Psoas muscle (tissue), 8 donors: ENCODE measurements around the gene DLX4. TPM values are rescaled to one million over a fixed set of nuclear protein-coding genes. Genes with fewer than 3 reads are reported as not detected.

ENCODE experiments used
- ATAC-seq, 4 donors: fragments of 200-7000 bp; cut with Tn5 transposase; one replicate each; pipeline ENCODE4 v1.9.1; 2020; ENCODE audit warnings: moderate library complexity in 3 of 4, mild to moderate bottlenecking in 2 of 4
- DNase-seq, 2 donors: peaks; one replicate each; pipeline ENCODE4 v3.0.0-alpha.2; 2020
- H3K27ac ChIP-seq: fragments of 200-600 bp; one replicate; pipeline ENCODE4 v1.8.0; 2022
- H3K27me3 ChIP-seq, 3 donors: fragments of 200-600 bp in 1 of 3; one replicate each; pipeline versions ENCODE4 v1.6.1 to v1.8.0; 2013 to 2022; ENCODE audit warnings: low read length in 2 of 3, mild to moderate bottlenecking in 2 of 3, moderate library complexity in 1 of 3; ENCODE audit not compliant: insufficient read depth in 3 of 3
- H3K36me3 ChIP-seq, 2 donors: fragments of 200-600 bp in 1 of 2; one replicate each; pipeline versions ENCODE4 v1.6.1 to v1.8.0; 2013 to 2022; ENCODE audit warnings: low read depth in 1 of 2, mild to moderate bottlenecking in 1 of 2, moderate library complexity in 1 of 2; ENCODE audit not compliant: insufficient read depth in 1 of 2
- H3K4me1 ChIP-seq: fragments of 200-600 bp; one replicate; pipeline ENCODE4 v1.8.0; 2022
- H3K4me3 ChIP-seq: fragments of 200-600 bp; one replicate; pipeline ENCODE4 v1.8.0; 2022; ENCODE audit warnings: mild to moderate bottlenecking
- H3K9me3 ChIP-seq: fragments of 200-600 bp; one replicate; pipeline ENCODE4 v1.8.0; 2022
- WGBS, 3 donors: extraction: QIAGEN DNeasy Blood & Tissue Kit; methylation state at CpG; one replicate each; pipeline versions ENCODE4 v1.1.6 to v1.1.7; 2013; 5-methylcytosine and 5-hydroxymethylcytosine counted together
- intact Hi-C, 2 donors: fragments of 100-400 bp; cut with DNase I; formaldehyde crosslinking; loops; one replicate each; pipeline versions ENCODE4 v1.11.0 to v1.14.2; 2022
- polyA plus RNA-seq, 3 donors: library from polyadenylated mRNA; stranded (reverse); fragments of 200-250 nt; gene quantifications; one replicate each; pipeline ENCODE4 v1.2.3, GENCODE V29; 2013
- total RNA-seq, 4 donors: library from RNA; stranded (reverse); fragmentation: NEBNext Ultra II Directional in 2 of 4; extraction: Animal tissue kit (Norgen Biotek cat#: 25700) in 2 of 4; gene quantifications; one replicate each; pipeline versions ENCODE4 v1.2.1 to v1.2.4, GENCODE V29; 2021 to 2023
- TF ChIP-seq, protein P1 (sequence below): fragments of 200-600 bp; IDR thresholded peaks from one replicate; pipeline ENCODE4 v1.8.0; 2022; ENCODE audit warnings: antibody characterized with exemption
- donor health status: healthy with polysubstance abuse.
- donor health status: DM: no; HTN: no; CAD: no; lungs with moderate emphysema.
- donor health status: Bipolar disorder and iron deficiency.
- donor health status: healthy.
- donor health status: DM: yes; HTN: yes; CAD: no.
- donor health status: DM: no; HTN: no; CAD: no.
- donor health status: DM: no; HTN: no; CAD: no.
- donor health status: DM: yes; HTN: yes; CAD: no.

The DLX4 gene
- total and polyA plus RNA-seq, 7 donors = not detected

DNA sequence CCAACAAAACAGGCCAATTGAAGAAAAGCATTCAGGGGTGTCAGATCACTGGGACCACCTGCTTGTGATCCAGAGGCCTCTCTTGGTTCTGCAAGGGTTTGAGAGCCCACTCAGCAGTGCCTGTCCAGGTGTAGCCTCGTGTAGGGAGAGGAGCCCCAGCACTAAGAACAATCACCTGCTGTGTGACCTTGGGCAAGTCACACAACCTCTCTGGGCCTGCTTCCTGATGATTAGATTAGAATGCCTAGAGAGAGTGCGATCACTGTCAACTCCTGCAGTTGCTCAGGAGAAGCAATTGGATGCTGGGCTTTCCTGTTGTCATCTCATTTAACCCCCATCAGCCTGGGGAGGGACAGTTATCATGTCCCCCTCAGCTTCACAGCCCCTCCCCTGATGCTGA lies 15.8 kb downstream of the DLX4 start:
- no peaks in the 10 kb centered on the region for H3K4me1 ChIP-seq
- peaks cover 0 to 44% (median 17%) of the 10 kb centered on the region in 3 donors for H3K27me3 ChIP-seq
- 48 to 50% (median 50%) methylated on average over 2 of the region's 2 CpGs for WGBS, 3 donors
- ATAC-seq = no peak
- H3K9me3 ChIP-seq = no peaks in the 10 kb centered on the region
- H3K36me3 ChIP-seq = no peaks in the 10 kb centered on the region
- H3K4me3 ChIP-seq = no peak overlapping the region
- DNase-seq = no peak
- H3K27ac ChIP-seq = no peak overlapping the region
- intact Hi-C loops = no loop called here
- TF ChIP-seq, protein P1, sequence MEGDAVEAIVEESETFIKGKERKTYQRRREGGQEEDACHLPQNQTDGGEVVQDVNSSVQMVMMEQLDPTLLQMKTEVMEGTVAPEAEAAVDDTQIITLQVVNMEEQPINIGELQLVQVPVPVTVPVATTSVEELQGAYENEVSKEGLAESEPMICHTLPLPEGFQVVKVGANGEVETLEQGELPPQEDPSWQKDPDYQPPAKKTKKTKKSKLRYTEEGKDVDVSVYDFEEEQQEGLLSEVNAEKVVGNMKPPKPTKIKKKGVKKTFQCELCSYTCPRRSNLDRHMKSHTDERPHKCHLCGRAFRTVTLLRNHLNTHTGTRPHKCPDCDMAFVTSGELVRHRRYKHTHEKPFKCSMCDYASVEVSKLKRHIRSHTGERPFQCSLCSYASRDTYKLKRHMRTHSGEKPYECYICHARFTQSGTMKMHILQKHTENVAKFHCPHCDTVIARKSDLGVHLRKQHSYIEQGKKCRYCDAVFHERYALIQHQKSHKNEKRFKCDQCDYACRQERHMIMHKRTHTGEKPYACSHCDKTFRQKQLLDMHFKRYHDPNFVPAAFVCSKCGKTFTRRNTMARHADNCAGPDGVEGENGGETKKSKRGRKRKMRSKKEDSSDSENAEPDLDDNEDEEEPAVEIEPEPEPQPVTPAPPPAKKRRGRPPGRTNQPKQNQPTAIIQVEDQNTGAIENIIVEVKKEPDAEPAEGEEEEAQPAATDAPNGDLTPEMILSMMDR = no peak

DNA sequence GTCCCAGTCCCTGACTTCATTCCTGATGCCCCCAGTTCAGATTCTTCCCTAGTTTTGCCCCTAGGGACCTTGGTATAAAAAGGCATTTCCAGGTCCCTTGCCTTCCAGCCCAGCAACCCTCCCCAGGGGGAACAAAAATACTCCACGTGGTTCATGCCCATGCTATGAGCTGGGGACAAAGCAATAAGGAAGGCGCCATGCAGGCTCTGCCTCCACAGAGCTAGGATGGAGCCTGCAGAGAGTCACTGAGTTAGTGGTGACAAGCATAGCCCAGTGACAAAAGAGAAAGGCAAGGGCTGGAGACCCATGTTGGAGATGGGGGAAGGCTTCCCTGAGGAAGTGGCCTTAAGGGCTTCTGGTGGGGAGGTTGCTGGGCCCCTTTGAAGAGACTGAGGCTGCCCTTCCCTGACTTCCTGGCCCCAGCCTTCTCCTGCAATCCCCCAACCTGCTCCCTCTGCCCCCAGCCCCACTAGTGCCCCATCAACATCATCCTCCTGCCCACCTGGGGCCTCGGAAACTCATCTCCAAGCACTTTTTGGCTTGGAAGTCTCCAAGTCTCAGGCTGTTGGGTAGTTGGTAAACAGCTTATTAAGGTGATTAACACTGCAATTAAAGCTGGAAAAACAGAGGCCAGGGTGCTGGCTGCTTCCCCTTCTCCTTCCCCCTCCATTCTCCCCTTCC lies 16.5 kb downstream of the DLX4 start:
- DNase-seq (no peak), ATAC-seq (no peak)
- intact Hi-C loops = no loop called here
- H3K9me3 ChIP-seq = no peaks in the 10 kb centered on the region
- TF ChIP-seq, protein P1 = no peak
- H3K36me3 ChIP-seq = no peaks in the 10 kb centered on the region
- WGBS, 3 donors = 40 to 49% (median 45%) methylated on average over 3 of the region's 3 CpGs
- peaks cover 0 to 49% (median 18%) of the 10 kb centered on the region in 3 donors for H3K27me3 ChIP-seq
- H3K4me1 ChIP-seq = no peaks in the 10 kb centered on the region
- H3K4me3 ChIP-seq = no peak overlapping the region
- H3K27ac ChIP-seq = no peak overlapping the region

DNA sequence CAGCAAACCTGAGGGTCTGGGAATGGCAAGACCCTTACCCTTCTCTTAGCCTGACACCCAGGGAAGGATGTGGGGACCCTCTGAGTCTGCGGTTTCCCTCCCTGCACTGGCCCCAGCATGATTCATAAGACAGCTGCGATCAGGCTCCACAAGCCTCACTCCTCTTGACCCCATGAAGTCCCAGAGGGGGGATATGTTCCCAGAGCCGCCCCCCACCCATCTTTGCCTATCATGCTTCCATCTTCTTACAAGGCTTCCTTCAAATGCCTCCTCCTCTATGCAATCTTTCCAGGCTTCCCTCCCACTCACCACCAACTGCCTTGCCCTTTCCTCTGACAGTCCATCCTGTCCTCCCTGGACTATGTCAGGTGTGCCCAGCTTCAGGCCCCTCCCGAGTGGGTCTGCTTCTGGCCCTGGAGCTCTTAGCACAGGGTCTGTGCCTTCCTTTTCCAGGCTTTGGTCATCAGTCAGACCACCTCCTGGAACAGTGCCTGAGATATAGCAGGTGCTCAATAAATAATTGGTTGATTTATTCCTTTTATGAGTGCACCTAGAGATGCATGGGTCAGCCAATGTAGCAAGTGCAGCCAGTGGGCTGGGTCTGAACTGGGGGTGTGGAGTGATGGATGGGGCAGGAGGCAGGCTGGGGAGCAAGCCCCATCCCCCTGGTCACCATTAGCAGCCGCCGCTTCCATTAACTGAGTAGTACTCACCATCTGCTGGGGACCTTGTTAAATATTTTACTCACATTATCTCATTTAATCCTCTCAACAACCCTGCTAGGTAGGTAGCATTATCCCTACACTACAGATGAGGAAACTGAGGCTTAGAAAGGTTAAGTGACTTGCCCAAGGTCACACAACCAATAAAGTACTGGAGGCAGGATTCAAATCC lies 17.7 kb downstream of the DLX4 start:
- peaks cover 0 to 51% (median 24%) of the 10 kb centered on the region in 3 donors for H3K27me3 ChIP-seq
- H3K36me3 ChIP-seq = no peaks in the 10 kb centered on the region
- intact Hi-C loops = no loop called here
- H3K27ac ChIP-seq = no peak overlapping the region
- TF ChIP-seq, protein P1 = no peak
- ATAC-seq (no peak), DNase-seq (no peak)
- no peak overlapping the region for H3K4me3 ChIP-seq
- H3K4me1 ChIP-seq = no peaks in the 10 kb centered on the region
- no peaks in the 10 kb centered on the region for H3K9me3 ChIP-seq
- 53 to 54% (median 54%) methylated on average over 6 of the region's 6 CpGs for WGBS, 3 donors

DNA sequence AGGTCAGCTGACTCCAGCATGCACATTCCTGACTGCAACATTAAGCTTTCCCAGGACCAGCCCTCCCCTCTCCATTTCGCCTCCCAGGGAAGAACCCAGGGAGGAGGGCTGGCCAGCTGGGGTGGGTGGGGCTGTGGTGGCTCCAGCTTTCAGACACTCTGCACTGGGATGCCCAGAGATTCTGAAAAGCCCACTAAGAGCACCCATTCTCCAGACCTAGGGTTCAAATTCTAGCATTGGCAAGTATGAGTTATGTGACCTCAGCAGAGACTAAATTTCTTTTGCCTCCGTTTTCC lies 18.2 kb downstream of the DLX4 start:
- intact Hi-C loops = no loop called here
- Histone ChIP-seq H3K27me3 (peaks cover 0 to 57% (median 24%) of the 10 kb centered on the region in 3 donors), H3K4me3 (no peak overlapping the region), H3K9me3 (no peaks in the 10 kb centered on the region), H3K27ac (no peak overlapping the region), H3K36me3 (no peaks in the 10 kb centered on the region), H3K4me1 (no peaks in the 10 kb centered on the region)
- TF ChIP-seq, protein P1 = no peak
- DNase-seq (no peak), ATAC-seq (no peak)
- WGBS, 3 donors = 24 to 27% (median 26%) methylated on average over 2 of the region's 2 CpGs
